Suprapubic skin (tissue), 4 donors: ENCODE results near the gene M6PR. TPM values are rescaled to one million over a fixed set of nuclear protein-coding genes. Genes with fewer than 3 reads are reported as not detected.
"Not testable (repeated sequence)": the region's sequence is repeated elsewhere in the genome, so short reads cannot be mapped to it uniquely, and the experiment has no call there.

Experiments
- DNase-seq, 2 donors: peaks; one replicate each; pipeline ENCODE4 v3.0.0-alpha.2; 2019; ENCODE audit warnings: low spot score in 2 of 2
- H3K27ac ChIP-seq: fragments of 200-600 bp; sonication (generic); one replicate; pipeline ENCODE4 v1.5.1; 2019
- H3K27me3 ChIP-seq: fragments of 200-600 bp; sonication (generic); one replicate; pipeline ENCODE4 v1.5.1; 2019
- H3K36me3 ChIP-seq: fragments of 200-600 bp; sonication (generic); one replicate; pipeline ENCODE4 v1.5.1; 2019
- H3K4me1 ChIP-seq: fragments of 200-600 bp; sonication (generic); one replicate; pipeline ENCODE4 v1.5.1; 2019
- H3K4me3 ChIP-seq: fragments of 200-600 bp; sonication (generic); one replicate; pipeline ENCODE4 v1.5.1; 2019; ENCODE audit warnings: mild to moderate bottlenecking
- H3K9me3 ChIP-seq: fragments of 200-600 bp; sonication (generic); one replicate; pipeline ENCODE4 v1.5.1; 2019
- CTCF ChIP-seq, 2 donors: fragments of 200-600 bp in 1 of 2; fragments of 450-650 bp in 1 of 2; sonication (generic) in 1 of 2; IDR thresholded peaks; one replicate each; pipeline ENCODE4 v1.5.1; 2016 to 2019; ENCODE audit warnings: antibody characterized with exemption in 2 of 2, mild to moderate bottlenecking in 1 of 2, moderate library complexity in 1 of 2
- EP300 ChIP-seq: sonication (generic); formaldehyde crosslinking; IDR thresholded peaks from one replicate; pipeline ENCODE4 v1.6.1; 2017; ENCODE audit warnings: antibody characterized with exemption
- POLR2A ChIP-seq, 2 donors: fragments of 450-650 bp; IDR thresholded peaks; one replicate each; pipeline ENCODE4 v1.6.1; 2017; ENCODE audit warnings: antibody characterized with exemption in 2 of 2, mild to moderate bottlenecking in 2 of 2, moderate library complexity in 2 of 2
- POLR2AphosphoS5 ChIP-seq, 3 donors: sonication (generic); formaldehyde crosslinking; IDR thresholded peaks; one replicate each; pipeline ENCODE4 v1.6.1; 2017; ENCODE audit warnings: antibody characterized with exemption in 3 of 3
- WGBS: methylation state at CpG from one replicate; pipeline ENCODE4 v1.1.5; 2018; 5-methylcytosine and 5-hydroxymethylcytosine counted together
- total RNA-seq, 4 donors: library from RNA; depleted of rRNA; stranded (reverse); fragments of >200 nt; gene quantifications; one replicate each; pipeline ENCODE4 v1.1.0, GENCODE V29; 2016

The M6PR gene
- total RNA-seq, 4 donors from 2014 or later: 75.8 to 138 (median 120) TPM

GRCh38 chr12:8914716-8915526 is 34.5 kb downstream of the M6PR start:
- Histone ChIP-seq H3K4me3 (peak overlapping the region; percentile 75), H3K27me3 (no peaks in the 10 kb centered on the region), H3K36me3 (no peaks in the 10 kb centered on the region), H3K27ac (peak overlapping the region; percentile 84), H3K4me1 (peaks cover 18% of the 10 kb centered on the region), H3K9me3 (no peaks in the 10 kb centered on the region)
- 5% methylated on average over 20 of the region's 35 CpGs for WGBS
- TF ChIP-seq POLR2AphosphoS5 (IDR thresholded peaks at IDR 0.05) (no peak), POLR2A (IDR thresholded peaks at IDR 0.05) (no peak), EP300 (no peak), CTCF (IDR thresholded peaks at IDR 0.05) (no peak)
- DNase-seq: peak; percentile 76 to 82

GRCh38 chr12:8914033-8914715 is 35.3 kb downstream of the M6PR start, which contains the start of gene PHC1:
PHC1 (plus strand) TSS chr12:8914509; CDS start chr12:8917678, 3,169 bp downstream.
- not testable (repeated sequence) for H3K9me3 ChIP-seq, H3K36me3 ChIP-seq, H3K27me3 ChIP-seq
- DNase-seq: peak; percentile 78 to 84
- TF ChIP-seq CTCF (IDR thresholded peaks at IDR 0.05): peak in 1 of 2 donors; percentile 25
- WGBS: under 1% methylated on average over 17 of the region's 57 CpGs
- H3K4me1 ChIP-seq: peaks cover 18% of the 10 kb centered on the region
- H3K27ac ChIP-seq: peak within 1 kb of the TSS; percentile 84
- H3K4me3 ChIP-seq: peak within 1 kb of the TSS; percentile 75

- WGBS: 13% methylated on average over 6 of the region's 6 CpGs
- Histone ChIP-seq H3K27me3 (no peaks in the 10 kb centered on the region), H3K9me3 (no peaks in the 10 kb centered on the region), H3K27ac (peak overlapping the region; percentile 84), H3K36me3 (no peaks in the 10 kb centered on the region), H3K4me3 (peak overlapping the region; percentile 75), H3K4me1 (peaks cover 18% of the 10 kb centered on the region)
- no peak for DNase-seq
- TF ChIP-seq CTCF (IDR thresholded peaks at IDR 0.05): no peak
- no peak for TF ChIP-seq POLR2AphosphoS5 (IDR thresholded peaks at IDR 0.05)
- TF ChIP-seq POLR2A (IDR thresholded peaks at IDR 0.05): no peak
- TF ChIP-seq EP300: no peak
These were observed 35.8 kb downstream of the M6PR start for GRCh38 chr12:8913702-8914032.

GRCh38 chr12:8912914-8913313 is 36.5 kb downstream of the M6PR start:
- H3K4me3 ChIP-seq: no peak overlapping the region
- H3K9me3 ChIP-seq: no peaks in the 10 kb centered on the region
- no peak for DNase-seq
- H3K27me3 ChIP-seq: no peaks in the 10 kb centered on the region
- 27% methylated on average over 9 of the region's 9 CpGs for WGBS
- H3K27ac ChIP-seq: no peak overlapping the region
- no peaks in the 10 kb centered on the region for H3K36me3 ChIP-seq
- peaks cover 18% of the 10 kb centered on the region for H3K4me1 ChIP-seq
- peak; percentile 1 to 19 for TF ChIP-seq CTCF (IDR thresholded peaks at IDR 0.05)
- no peak for TF ChIP-seq POLR2A (IDR thresholded peaks at IDR 0.05)

- Histone ChIP-seq H3K36me3 (no peaks in the 10 kb centered on the region), H3K4me3 (no peak overlapping the region), H3K27ac (no peak overlapping the region), H3K9me3 (no peaks in the 10 kb centered on the region), H3K27me3 (no peaks in the 10 kb centered on the region), H3K4me1 (peaks cover 18% of the 10 kb centered on the region)
- no peak for TF ChIP-seq POLR2AphosphoS5 (IDR thresholded peaks at IDR 0.05)
- no peak for TF ChIP-seq POLR2A (IDR thresholded peaks at IDR 0.05)
- no peak for TF ChIP-seq CTCF (IDR thresholded peaks at IDR 0.05)
- no peak for TF ChIP-seq EP300
- WGBS: 76% methylated on average over 3 of the region's 3 CpGs
- DNase-seq: no peak
These were observed 37.7 kb downstream of the M6PR start for GRCh38 chr12:8911606-8912268.
